ENCODE data around the gene KIZ.

The KIZ gene

GRCh38 chr20:21262812-21263211, 136.9 kb downstream of the KIZ start:
- DNase-seq (ENCODE audit: low spot score), result no peak

GRCh38 chr20:21265261-21266190, 139.6 kb downstream of the KIZ start:
- no peak for TF ChIP-seq CTCF (IDR thresholded peaks at IDR 0.05; ENCODE audit: extremely low read depth, missing control alignments)
- no peak for DNase-seq (ENCODE audit: low spot score)

More at GRCh38 chr20:21262812-21263211, 136.9 kb downstream of the KIZ start:
- no peak for TF ChIP-seq CTCF (IDR thresholded peaks at IDR 0.05; ENCODE audit: extremely low read depth, missing control alignments)

GRCh38 chr20:21266191-21266536, 140.3 kb downstream of the KIZ start:
- TF ChIP-seq CTCF (IDR thresholded peaks at IDR 0.05; ENCODE audit: extremely low read depth, missing control alignments), result no peak
- DNase-seq (ENCODE audit: low spot score), result no peak

- no peak for DNase-seq (ENCODE audit: low spot score)
- TF ChIP-seq CTCF (IDR thresholded peaks at IDR 0.05; ENCODE audit: extremely low read depth, missing control alignments), result no peak
Measured at GRCh38 chr20:21269772-21270171, 143.9 kb downstream of the KIZ start.

GRCh38 chr20:21270806-21271205, 144.9 kb downstream of the KIZ start:
- TF ChIP-seq CTCF (IDR thresholded peaks at IDR 0.05; ENCODE audit: extremely low read depth, missing control alignments), result no peak
- no peak for DNase-seq (ENCODE audit: low spot score)

GRCh38 chr20:21272279-21272678, 146.4 kb downstream of the KIZ start:
- no peak for TF ChIP-seq CTCF (IDR thresholded peaks at IDR 0.05; ENCODE audit: extremely low read depth, missing control alignments)
- DNase-seq (ENCODE audit: low spot score), result no peak

- TF ChIP-seq CTCF (IDR thresholded peaks at IDR 0.05; ENCODE audit: extremely low read depth, missing control alignments), result no peak
- DNase-seq (ENCODE audit: low spot score), result no peak
Measured at GRCh38 chr20:21272679-21273078, 146.8 kb downstream of the KIZ start.

Data from GM20000 (cell line).